IPS DF 6.9 (cell line): ENCODE results near the gene COA1.

Experiments
- DNase-seq: peaks from one replicate; pipeline ENCODE4 v3.0.0-alpha.2; 2013; ENCODE audit warnings: low read depth, low spot score
- H3K27ac ChIP-seq: one replicate; pipeline ENCODE4 v1.5.1; 2013; ENCODE audit warnings: low read length, control low read depth
- H3K27me3 ChIP-seq: 2 replicates; pipeline ENCODE4 v1.6.1; 2013; ENCODE audit warnings: mild to moderate bottlenecking, low read length; ENCODE audit not compliant: control insufficient read depth, insufficient read depth
- H3K36me3 ChIP-seq: 2 replicates; pipeline ENCODE4 v1.6.1; 2013; ENCODE audit warnings: low read length; ENCODE audit not compliant: control insufficient read depth, insufficient read depth
- H3K4me1 ChIP-seq: 2 replicates; pipeline ENCODE4 v1.6.1; 2013; ENCODE audit warnings: low read length; ENCODE audit not compliant: control insufficient read depth, insufficient read depth
- H3K4me3 ChIP-seq: 2 replicates; pipeline ENCODE4 v1.5.1; 2013; ENCODE audit warnings: mild to moderate bottlenecking, low read length
- H3K9me3 ChIP-seq: 2 replicates; pipeline ENCODE4 v1.6.1; 2013; ENCODE audit warnings: low read length, inconsistent platforms; ENCODE audit not compliant: control insufficient read depth, insufficient read depth
- WGBS: extraction: QIAGEN DNeasy Blood & Tissue Kit; methylation state at CpG from one replicate; pipeline ENCODE4 v1.1.7; 2013; ENCODE audit warnings: mixed read lengths, missing lambda C conversion rate; ENCODE audit not compliant: insufficient read length, insufficient coverage; 5-methylcytosine and 5-hydroxymethylcytosine counted together

COA1 gene

GRCh38 chr7:43758029-43758821 lies 28.9 kb upstream of the COA1 start, which contains the start of gene BLVRA:
Gene BLVRA (plus strand): TSS chr7:43758680. CDS start chr7:43771159, 12,479 bp downstream.
- H3K27me3 ChIP-seq: peaks cover 10% of the 10 kb centered on the region
- peak within 1 kb of the TSS; percentile 92 for H3K4me3 ChIP-seq
- no peak for DNase-seq
- WGBS: no CpG with 5 or more reads among the region's 67 CpGs
- H3K9me3 ChIP-seq: no peaks in the 10 kb centered on the region
- peaks cover 1% of the 10 kb centered on the region for H3K4me1 ChIP-seq
- H3K27ac ChIP-seq: no peak within 1 kb of the TSS
- no peaks in the 10 kb centered on the region for H3K36me3 ChIP-seq

- Histone ChIP-seq H3K27me3 (peaks cover 10% of the 10 kb centered on the region), H3K9me3 (no peaks in the 10 kb centered on the region), H3K27ac (no peak overlapping the region), H3K4me1 (no peaks in the 10 kb centered on the region; the same call in 1 of the 2 replicates), H3K4me3 (no peak overlapping the region), H3K36me3 (no peaks in the 10 kb centered on the region)
- no CpG with 5 or more reads among the region's 2 CpGs for WGBS
- no peak for DNase-seq
Measured at GRCh38 chr7:43757073-43757720, 27.9 kb upstream of the COA1 start.

GRCh38 chr7:43756368-43757072 lies 27.2 kb upstream of the COA1 start:
- no peak overlapping the region for H3K27ac ChIP-seq
- H3K27me3 ChIP-seq: peaks cover 10% of the 10 kb centered on the region
- H3K36me3 ChIP-seq: no peaks in the 10 kb centered on the region
- H3K4me3 ChIP-seq: no peak overlapping the region
- no peaks in the 10 kb centered on the region; the same call in 1 of the 2 replicates for H3K4me1 ChIP-seq
- DNase-seq: no peak
- H3K9me3 ChIP-seq: no peaks in the 10 kb centered on the region
- WGBS: no CpG with 5 or more reads among the region's 1 CpG

GRCh38 chr7:43754596-43754995 lies 25.3 kb upstream of the COA1 start:
- no peak for DNase-seq
- no peak overlapping the region for H3K27ac ChIP-seq
- H3K4me1 ChIP-seq: no peaks in the 10 kb centered on the region; the same call in 1 of the 2 replicates
- WGBS: no CpG with 5 or more reads among the region's 4 CpGs
- H3K27me3 ChIP-seq: peaks cover 10% of the 10 kb centered on the region
- H3K9me3 ChIP-seq: no peaks in the 10 kb centered on the region
- H3K4me3 ChIP-seq: no peak overlapping the region
- no peaks in the 10 kb centered on the region for H3K36me3 ChIP-seq

GRCh38 chr7:43753843-43754242 lies 24.5 kb upstream of the COA1 start:
- Histone ChIP-seq H3K27ac (no peak overlapping the region), H3K9me3 (no peaks in the 10 kb centered on the region), H3K4me3 (no peak overlapping the region), H3K36me3 (no peaks in the 10 kb centered on the region), H3K27me3 (peaks cover 8% of the 10 kb centered on the region), H3K4me1 (no peaks in the 10 kb centered on the region)
- WGBS: no CpG with 5 or more reads among the region's 3 CpGs
- no peak for DNase-seq

- Histone ChIP-seq H3K4me1 (no peaks in the 10 kb centered on the region), H3K36me3 (no peaks in the 10 kb centered on the region)
- no CpG with 5 or more reads among the region's 1 CpG for WGBS
Measured at GRCh38 chr7:43753271-43753810, 24.0 kb upstream of the COA1 start.

GRCh38 chr7:43752411-43752810 lies 23.1 kb upstream of the COA1 start:
- no peak overlapping the region for H3K27ac ChIP-seq
- no peak for DNase-seq
- H3K27me3 ChIP-seq: peaks cover 3% of the 10 kb centered on the region
- WGBS: no CpG with 5 or more reads among the region's 3 CpGs
- H3K4me3 ChIP-seq: no peak overlapping the region
- no peaks in the 10 kb centered on the region for H3K4me1 ChIP-seq
- no peaks in the 10 kb centered on the region for H3K9me3 ChIP-seq
- no peaks in the 10 kb centered on the region for H3K36me3 ChIP-seq

More at GRCh38 chr7:43753271-43753810, 24.0 kb upstream of the COA1 start:
- Histone ChIP-seq H3K9me3 (no peaks in the 10 kb centered on the region), H3K27me3 (peaks cover 8% of the 10 kb centered on the region), H3K27ac (no peak overlapping the region), H3K4me3 (no peak overlapping the region)
- no peak for DNase-seq

GRCh38 chr7:43750016-43750887 lies 20.9 kb upstream of the COA1 start:
- WGBS: no CpG with 5 or more reads among the region's 14 CpGs
- no peaks in the 10 kb centered on the region for H3K9me3 ChIP-seq
- no peak overlapping the region for H3K4me3 ChIP-seq
- H3K27me3 ChIP-seq: no peaks in the 10 kb centered on the region
- no peaks in the 10 kb centered on the region for H3K4me1 ChIP-seq
- DNase-seq: no peak
- H3K36me3 ChIP-seq: no peaks in the 10 kb centered on the region
- H3K27ac ChIP-seq: no peak overlapping the region

GRCh38 chr7:43749383-43749940 lies 20.1 kb upstream of the COA1 start:
- Histone ChIP-seq H3K27ac (no peak overlapping the region), H3K36me3 (no peaks in the 10 kb centered on the region), H3K27me3 (no peaks in the 10 kb centered on the region), H3K4me1 (no peaks in the 10 kb centered on the region), H3K9me3 (no peaks in the 10 kb centered on the region), H3K4me3 (no peak overlapping the region)
- DNase-seq: no peak
- no CpG with 5 or more reads among the region's 5 CpGs for WGBS
